GM12872 (cell line): ENCODE measurements around the gene MYH14.

ENCODE experiments used
- TF ChIP-seq, protein P1 (sequence below): IDR thresholded peaks from 3 replicates; pipeline ENCODE4 v1.5.1; 2011; ENCODE audit warnings: low read depth, mild to moderate bottlenecking, low read length, moderate library complexity; ENCODE audit not compliant: insufficient read depth

Gene MYH14

GRCh38 chr19:50281491-50281890 lies 78.1 kb downstream of the MYH14 start:
- TF ChIP-seq, protein P1, sequence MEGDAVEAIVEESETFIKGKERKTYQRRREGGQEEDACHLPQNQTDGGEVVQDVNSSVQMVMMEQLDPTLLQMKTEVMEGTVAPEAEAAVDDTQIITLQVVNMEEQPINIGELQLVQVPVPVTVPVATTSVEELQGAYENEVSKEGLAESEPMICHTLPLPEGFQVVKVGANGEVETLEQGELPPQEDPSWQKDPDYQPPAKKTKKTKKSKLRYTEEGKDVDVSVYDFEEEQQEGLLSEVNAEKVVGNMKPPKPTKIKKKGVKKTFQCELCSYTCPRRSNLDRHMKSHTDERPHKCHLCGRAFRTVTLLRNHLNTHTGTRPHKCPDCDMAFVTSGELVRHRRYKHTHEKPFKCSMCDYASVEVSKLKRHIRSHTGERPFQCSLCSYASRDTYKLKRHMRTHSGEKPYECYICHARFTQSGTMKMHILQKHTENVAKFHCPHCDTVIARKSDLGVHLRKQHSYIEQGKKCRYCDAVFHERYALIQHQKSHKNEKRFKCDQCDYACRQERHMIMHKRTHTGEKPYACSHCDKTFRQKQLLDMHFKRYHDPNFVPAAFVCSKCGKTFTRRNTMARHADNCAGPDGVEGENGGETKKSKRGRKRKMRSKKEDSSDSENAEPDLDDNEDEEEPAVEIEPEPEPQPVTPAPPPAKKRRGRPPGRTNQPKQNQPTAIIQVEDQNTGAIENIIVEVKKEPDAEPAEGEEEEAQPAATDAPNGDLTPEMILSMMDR = no peak

DNA sequence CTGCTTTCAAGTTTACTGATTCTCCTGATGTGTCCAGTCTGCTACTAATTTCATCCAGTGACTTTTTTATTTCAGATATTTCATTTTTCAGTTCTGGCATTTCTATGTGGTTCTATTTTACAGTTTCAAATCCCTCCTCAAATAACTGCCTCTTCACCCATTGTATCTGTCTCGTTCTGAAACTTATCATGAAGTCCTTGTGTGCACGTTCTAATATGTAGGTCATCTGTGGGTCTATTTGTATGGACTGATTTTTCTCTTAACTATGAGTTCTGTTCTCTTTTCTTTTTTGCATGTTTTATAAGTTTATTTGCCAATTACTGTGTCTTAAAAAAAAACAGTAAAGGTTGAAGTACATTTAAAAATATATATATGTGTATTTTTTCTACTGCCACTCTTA lies 82.4 kb downstream of the MYH14 start:
- TF ChIP-seq, protein P1 = no peak

GRCh38 chr19:50286443-50286842 lies 83.0 kb downstream of the MYH14 start:
- TF ChIP-seq, protein P1 = no peak

GRCh38 chr19:50287331-50287730 lies 83.9 kb downstream of the MYH14 start:
- TF ChIP-seq, protein P1 = no peak

DNA sequence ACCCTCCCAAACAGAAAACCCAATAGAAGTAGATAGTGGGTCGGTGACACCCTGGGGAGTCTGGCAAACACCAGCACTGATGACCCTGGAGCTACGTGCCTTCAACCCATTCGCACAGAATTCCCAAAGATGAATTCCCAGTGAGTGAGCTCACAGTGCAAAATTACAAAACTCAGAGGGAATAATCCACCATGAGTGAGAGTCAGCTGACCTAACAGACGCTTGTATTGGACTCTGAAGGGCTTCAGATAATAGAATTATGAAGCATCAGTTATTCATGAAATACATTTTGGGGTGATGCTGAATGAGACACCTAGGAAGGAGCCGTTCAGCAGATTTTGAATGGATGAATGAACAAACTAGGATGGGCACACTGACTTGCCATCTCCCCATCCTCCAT lies 85.5 kb downstream of the MYH14 start:
- TF ChIP-seq, protein P1 = no peak

- TF ChIP-seq, protein P1 = no peak
Observed at GRCh38 chr19:50290011-50290410, 86.6 kb downstream of the MYH14 start.

DNA sequence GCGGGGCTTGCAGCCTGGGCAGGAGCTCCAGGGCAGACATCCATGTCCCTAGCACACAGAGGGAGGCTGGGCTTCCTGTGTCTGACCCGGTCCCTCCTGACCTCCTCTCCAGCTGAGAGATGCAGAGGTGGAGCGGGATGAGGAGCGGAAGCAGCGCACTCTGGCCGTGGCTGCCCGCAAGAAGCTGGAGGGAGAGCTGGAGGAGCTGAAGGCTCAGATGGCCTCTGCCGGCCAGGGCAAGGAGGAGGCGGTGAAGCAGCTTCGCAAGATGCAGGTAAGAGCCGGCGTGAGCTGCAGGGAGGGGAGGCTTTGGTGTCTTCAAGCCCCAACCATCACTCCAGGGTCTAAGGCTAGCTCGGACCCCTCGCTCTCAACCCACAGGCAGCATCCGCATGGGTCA lies 87.4 kb downstream of the MYH14 start:
- TF ChIP-seq, protein P1 = no peak
